ENCODE results near the gene CDK2AP2.
A peak's percentile ranks its signal among the peaks of the same experiment; 100 is the strongest.
"Not testable (repeated sequence)": the region's sequence is repeated elsewhere in the genome, so short reads cannot be mapped to it uniquely, and the experiment has no call there.

The CDK2AP2 gene

DNA sequence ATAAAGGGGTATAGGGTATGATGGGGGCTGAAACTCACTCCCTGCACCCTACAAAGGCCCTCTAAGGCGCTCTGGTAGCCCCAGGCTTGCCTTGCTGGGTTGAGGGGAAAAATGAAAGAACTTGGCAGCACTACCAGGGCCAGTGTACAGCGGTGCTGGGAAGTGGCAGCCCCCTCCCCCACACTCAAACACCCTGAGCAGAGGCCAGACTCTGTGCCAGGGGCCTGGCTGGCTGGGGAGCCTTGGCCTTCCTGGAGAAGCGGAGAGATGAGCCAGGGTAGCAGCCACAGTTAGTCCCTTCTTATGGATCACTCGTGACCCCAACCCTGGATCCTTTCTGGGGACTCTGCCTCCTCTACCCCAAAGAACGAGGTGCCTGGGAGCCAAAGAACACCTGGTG lies 41.6 kb downstream of the CDK2AP2 start:
- no peak for DNase-seq (ENCODE audit: low spot score)

DNA sequence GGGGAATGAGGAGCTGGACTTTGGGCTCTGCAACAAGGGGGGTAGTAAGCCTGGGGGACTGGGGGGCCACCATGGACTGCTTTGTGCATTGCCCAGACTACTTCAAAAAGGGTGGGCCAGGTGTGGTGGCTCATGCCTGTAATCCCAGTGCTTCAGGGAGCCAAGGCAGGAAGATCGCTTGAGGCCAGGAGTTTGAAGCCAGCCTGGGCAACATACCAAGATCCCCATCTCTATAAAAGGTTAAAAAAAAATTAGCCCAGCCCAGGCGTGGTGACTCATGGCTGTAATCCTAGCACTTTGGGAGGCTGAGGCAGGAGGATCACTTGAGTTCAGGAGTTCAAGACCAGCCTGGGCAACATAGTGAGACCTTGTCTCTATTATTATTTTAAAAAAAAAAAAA lies 42.4 kb downstream of the CDK2AP2 start:
- DNase-seq (ENCODE audit: low spot score), result not testable (repeated sequence)

DNA sequence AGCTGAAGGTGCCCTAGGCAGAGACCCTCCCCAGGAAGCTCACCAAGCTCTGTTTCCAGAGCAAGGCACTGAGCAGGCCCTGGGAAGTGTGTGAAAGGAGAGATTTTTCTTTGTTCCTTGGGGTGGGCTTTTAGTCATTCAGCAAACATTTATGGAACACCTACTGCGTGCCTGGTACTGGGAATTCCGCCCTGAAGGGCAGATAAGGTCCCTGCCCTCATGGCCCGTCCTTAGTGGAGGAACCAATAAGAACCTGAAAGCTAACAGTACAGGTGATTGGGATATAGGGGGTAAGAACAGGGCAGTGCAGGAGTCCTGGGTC lies 42.8 kb downstream of the CDK2AP2 start:
- DNase-seq (ENCODE audit: low spot score), result no peak

DNA sequence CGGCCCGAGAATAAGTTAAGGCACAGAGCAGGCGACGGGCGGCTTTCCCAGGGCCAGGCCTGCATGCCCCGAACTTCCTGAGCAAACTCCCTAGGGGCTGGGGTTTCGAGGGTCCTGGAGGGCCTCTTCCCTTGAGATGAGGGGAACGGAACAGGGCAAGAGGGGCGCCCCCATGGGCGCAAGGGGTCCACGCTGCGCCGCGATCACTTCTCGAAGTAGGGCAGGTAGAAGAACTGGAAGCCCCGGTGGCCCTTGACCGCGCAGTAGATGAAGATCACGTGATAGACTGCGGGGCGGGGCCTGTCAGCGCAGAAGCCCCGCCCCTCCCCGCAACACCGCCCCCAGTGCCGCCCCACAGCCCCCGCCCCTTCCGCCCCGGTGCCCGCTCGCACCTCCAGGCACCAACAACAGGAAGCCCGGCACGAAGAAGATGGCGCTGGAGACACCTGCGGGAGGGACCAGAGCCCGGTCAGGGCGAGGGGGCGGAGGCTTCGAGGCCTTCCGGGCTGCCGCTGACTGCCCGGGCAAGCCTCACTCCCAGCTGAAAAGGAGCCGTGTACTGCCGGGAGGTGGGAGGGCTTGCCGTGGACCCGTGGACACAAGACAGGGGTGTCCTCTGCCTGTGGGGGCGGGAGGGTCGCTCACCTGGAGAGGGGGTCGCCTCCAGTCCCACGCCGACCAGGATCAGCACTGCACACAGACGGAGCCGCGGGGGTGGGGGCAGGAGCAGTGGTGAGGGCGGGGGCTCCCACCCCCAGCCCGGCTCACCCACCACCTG lies 43.4 kb downstream of the CDK2AP2 start:
- DNase-seq (ENCODE audit: low spot score), result peak; percentile 96

- DNase-seq (ENCODE audit: low spot score), result no peak
Observed at GRCh38 chr11:67463680-67464410, 44.1 kb downstream of the CDK2AP2 start.

DNA sequence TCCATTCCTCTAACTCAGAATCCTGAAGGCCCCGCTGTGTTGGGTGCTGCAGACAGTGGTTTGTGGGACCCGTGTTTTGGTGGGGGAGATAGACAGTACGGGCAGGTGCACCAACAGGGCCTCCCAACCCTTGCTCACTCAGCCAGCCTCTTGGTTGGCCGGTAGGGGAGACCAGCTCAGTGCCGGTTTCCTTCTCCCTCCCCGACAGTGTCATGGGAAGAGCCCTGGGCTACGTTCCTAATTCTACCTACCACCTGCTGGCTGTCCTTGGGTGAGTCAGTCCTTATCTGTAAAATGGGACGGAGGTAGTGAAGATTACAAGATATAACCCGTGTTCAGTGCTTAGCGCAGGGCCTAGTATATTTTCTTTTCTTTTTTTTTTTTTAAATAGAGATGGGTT lies 44.8 kb downstream of the CDK2AP2 start:
- DNase-seq (ENCODE audit: low spot score), result no peak

- DNase-seq (ENCODE audit: low spot score), result no peak
Observed at GRCh38 chr11:67458266-67458665, 49.7 kb downstream of the CDK2AP2 start.

- no peak for DNase-seq (ENCODE audit: low spot score)
Observed at GRCh38 chr11:67457453-67457852, 50.5 kb downstream of the CDK2AP2 start.

All from CD4-positive, alpha-beta T cell treated with Interleukin-6 at 100 ng/mL for 8 hours (primary cell).